Smooth muscle cell (in vitro differentiated cells): ENCODE results near the gene PTCD3. TPM values are rescaled to one million over a fixed set of nuclear protein-coding genes. Genes with fewer than 3 reads are reported as not detected.

Experiments used
- DNase-seq: peaks from one replicate; lab custom pipeline; 2025; ENCODE audit not compliant: unreplicated experiment; lab: John Stamatoyannopoulos, UW
- H2AFZ ChIP-seq: fragments of 200-600 bp; sonication (generic); 2 replicates; pipeline ENCODE4 v1.6.0; 2016; ENCODE audit warnings: antibody characterized with exemption, low read depth, mild to moderate bottlenecking
- H3F3A ChIP-seq: fragments of 200-600 bp; sonication (generic); 2 replicates; pipeline ENCODE4 v1.6.0; 2017; ENCODE audit warnings: antibody characterized with exemption, low read depth
- H3K27ac ChIP-seq: fragments of 200-600 bp; sonication (generic); 2 replicates; pipeline ENCODE4 v1.5.1; 2016; ENCODE audit warnings: low read depth, mild to moderate bottlenecking
- H3K27me3 ChIP-seq: fragments of 200-600 bp; sonication (generic); 2 replicates; pipeline ENCODE4 v1.6.1; 2016; ENCODE audit warnings: low read depth, mild to moderate bottlenecking
- H3K36me3 ChIP-seq: fragments of 200-600 bp; sonication (generic); 2 replicates; pipeline ENCODE4 v1.5.1; 2016; ENCODE audit warnings: low read depth
- H3K4me1 ChIP-seq: fragments of 200-600 bp; sonication (generic); 2 replicates; pipeline ENCODE4 v1.5.1; 2016; ENCODE audit warnings: low read depth
- H3K4me2 ChIP-seq: fragments of 200-600 bp; sonication (generic); 2 replicates; pipeline ENCODE4 v1.6.0; 2016; ENCODE audit warnings: mild to moderate bottlenecking
- H3K4me3 ChIP-seq: fragments of 200-600 bp; sonication (generic); 2 replicates; pipeline ENCODE4 v1.5.1; 2016; ENCODE audit warnings: mild to moderate bottlenecking
- H3K79me2 ChIP-seq: fragments of 200-600 bp; sonication (generic); 2 replicates; pipeline ENCODE4 v1.6.0; 2016; ENCODE audit warnings: low read depth, mild to moderate bottlenecking
- H3K9ac ChIP-seq: fragments of 200-600 bp; sonication (generic); 2 replicates; pipeline ENCODE4 v1.6.0; 2016; ENCODE audit warnings: low read depth
- H3K9me3 ChIP-seq: fragments of 200-600 bp; sonication (generic); replicated peaks from 2 replicates; pipeline ENCODE4 v1.5.1; 2016; ENCODE audit warnings: low read depth
- H4K20me1 ChIP-seq: fragments of 200-600 bp; sonication (generic); 2 replicates; pipeline ENCODE4 v1.6.0; 2016; ENCODE audit warnings: low read depth
- WGBS: methylation state at CpG from one replicate; pipeline ENCODE4 v1.1.7; 2016; ENCODE audit warnings: low lambda C conversion rate; 5-methylcytosine and 5-hydroxymethylcytosine counted together
- polyA plus RNA-seq: library from polyadenylated mRNA; unstranded; fragments of >200 nt; fragmentation: Nextera tagmentation; extraction: Ambion mirVana; gene quantifications from 2 replicates; pipeline ENCODE4 v1.2.1, GENCODE V29; 2016
- total RNA-seq: library from RNA; depleted of rRNA; stranded (reverse); fragments of >200 nt; gene quantifications from 2 replicates; pipeline ENCODE4 v1.2.3, GENCODE V29; 2014
- TF ChIP-seq, protein P1 (sequence below): fragments of 200-600 bp; sonication (generic); IDR thresholded peaks from 2 replicates; pipeline ENCODE4 v1.5.1; 2017; ENCODE audit warnings: borderline replicate concordance, mild to moderate bottlenecking, antibody characterized with exemption; ENCODE audit not compliant: insufficient read depth, poor library complexity, severe bottlenecking

PTCD3 gene
- total and polyA plus RNA-seq, 2 experiments from 2014 or later = 42.2 to 78.7 TPM

DNA sequence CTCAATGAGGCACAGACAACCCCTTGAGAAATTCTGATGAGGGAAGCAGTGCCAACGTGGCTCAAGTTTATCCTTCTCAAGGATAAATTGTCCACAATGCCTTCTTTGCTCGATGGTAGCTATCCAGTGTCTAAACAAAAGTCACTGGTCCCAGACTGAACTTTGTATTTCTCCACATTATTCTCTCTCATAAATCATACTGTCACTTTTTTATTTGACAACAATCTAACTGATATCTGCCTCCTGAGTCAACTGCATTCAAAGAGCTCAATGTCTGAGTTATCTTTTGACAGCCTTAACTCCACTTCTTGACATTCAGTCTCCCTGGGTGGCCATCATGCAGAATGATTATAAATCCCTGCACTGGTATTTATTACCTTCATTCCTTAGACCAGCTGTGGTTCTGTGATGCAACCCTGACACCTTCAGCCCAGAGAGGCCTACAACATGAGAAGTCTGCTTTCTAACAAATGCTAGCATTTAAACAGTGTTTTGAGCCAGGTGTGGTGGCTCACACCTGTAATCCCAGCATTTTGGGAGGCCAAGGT lies 51.0 kb downstream of the PTCD3 start:
- Histone ChIP-seq H3K9ac (no peak overlapping the region), H3K27ac (no peak overlapping the region), H3K36me3 (peaks cover 15% of the 10 kb centered on the region), H3K4me3 (no peak overlapping the region), H3K4me1 (no peaks in the 10 kb centered on the region), H3K79me2 (no peaks in the 10 kb centered on the region), H3K27me3 (no peaks in the 10 kb centered on the region), H4K20me1 (peaks cover 5% of the 10 kb centered on the region), H3F3A (no peaks in the 10 kb centered on the region), H2AFZ (no peak overlapping the region), H3K9me3 (no peaks in the 10 kb centered on the region), H3K4me2 (no peak overlapping the region)
- TF ChIP-seq, protein P1, sequence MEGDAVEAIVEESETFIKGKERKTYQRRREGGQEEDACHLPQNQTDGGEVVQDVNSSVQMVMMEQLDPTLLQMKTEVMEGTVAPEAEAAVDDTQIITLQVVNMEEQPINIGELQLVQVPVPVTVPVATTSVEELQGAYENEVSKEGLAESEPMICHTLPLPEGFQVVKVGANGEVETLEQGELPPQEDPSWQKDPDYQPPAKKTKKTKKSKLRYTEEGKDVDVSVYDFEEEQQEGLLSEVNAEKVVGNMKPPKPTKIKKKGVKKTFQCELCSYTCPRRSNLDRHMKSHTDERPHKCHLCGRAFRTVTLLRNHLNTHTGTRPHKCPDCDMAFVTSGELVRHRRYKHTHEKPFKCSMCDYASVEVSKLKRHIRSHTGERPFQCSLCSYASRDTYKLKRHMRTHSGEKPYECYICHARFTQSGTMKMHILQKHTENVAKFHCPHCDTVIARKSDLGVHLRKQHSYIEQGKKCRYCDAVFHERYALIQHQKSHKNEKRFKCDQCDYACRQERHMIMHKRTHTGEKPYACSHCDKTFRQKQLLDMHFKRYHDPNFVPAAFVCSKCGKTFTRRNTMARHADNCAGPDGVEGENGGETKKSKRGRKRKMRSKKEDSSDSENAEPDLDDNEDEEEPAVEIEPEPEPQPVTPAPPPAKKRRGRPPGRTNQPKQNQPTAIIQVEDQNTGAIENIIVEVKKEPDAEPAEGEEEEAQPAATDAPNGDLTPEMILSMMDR = no peak
- no peak for DNase-seq
- whole genome bisulfite sequencing = 100% methylated on average over 2 of the region's 2 CpGs

DNA sequence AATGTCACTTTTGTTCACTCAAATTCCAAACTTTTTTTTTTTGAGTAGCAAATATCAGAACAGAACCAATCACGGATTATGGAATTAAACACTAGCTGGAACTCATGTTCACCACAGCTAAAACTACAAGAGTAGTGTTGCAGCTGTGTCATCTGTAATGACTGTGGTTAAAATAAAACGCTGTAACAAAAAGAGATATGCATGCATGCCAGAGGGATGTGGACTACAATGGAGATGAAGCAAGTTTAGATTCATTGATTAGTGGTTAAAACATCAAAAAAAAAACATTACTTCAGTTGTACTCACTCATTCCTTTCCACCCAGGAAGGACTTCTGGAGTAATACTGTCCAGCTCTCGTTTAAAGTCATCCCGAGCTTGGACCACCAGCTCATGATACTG lies 52.3 kb downstream of the PTCD3 start:
- H3K4me3 ChIP-seq = no peak overlapping the region
- H2AFZ ChIP-seq = no peak overlapping the region
- peaks cover 15% of the 10 kb centered on the region for H3K36me3 ChIP-seq
- TF ChIP-seq, protein P1 = no peak
- no peaks in the 10 kb centered on the region for H3K27me3 ChIP-seq
- H3K27ac ChIP-seq = no peak overlapping the region
- H4K20me1 ChIP-seq = peaks cover 5% of the 10 kb centered on the region
- H3K4me1 ChIP-seq = no peaks in the 10 kb centered on the region
- H3F3A ChIP-seq = no peaks in the 10 kb centered on the region
- no peaks in the 10 kb centered on the region for H3K9me3 ChIP-seq
- no peak overlapping the region for H3K9ac ChIP-seq
- 99% methylated on average over 4 of the region's 4 CpGs for WGBS
- H3K4me2 ChIP-seq = no peak overlapping the region
- DNase-seq = no peak
- H3K79me2 ChIP-seq = no peaks in the 10 kb centered on the region

DNA sequence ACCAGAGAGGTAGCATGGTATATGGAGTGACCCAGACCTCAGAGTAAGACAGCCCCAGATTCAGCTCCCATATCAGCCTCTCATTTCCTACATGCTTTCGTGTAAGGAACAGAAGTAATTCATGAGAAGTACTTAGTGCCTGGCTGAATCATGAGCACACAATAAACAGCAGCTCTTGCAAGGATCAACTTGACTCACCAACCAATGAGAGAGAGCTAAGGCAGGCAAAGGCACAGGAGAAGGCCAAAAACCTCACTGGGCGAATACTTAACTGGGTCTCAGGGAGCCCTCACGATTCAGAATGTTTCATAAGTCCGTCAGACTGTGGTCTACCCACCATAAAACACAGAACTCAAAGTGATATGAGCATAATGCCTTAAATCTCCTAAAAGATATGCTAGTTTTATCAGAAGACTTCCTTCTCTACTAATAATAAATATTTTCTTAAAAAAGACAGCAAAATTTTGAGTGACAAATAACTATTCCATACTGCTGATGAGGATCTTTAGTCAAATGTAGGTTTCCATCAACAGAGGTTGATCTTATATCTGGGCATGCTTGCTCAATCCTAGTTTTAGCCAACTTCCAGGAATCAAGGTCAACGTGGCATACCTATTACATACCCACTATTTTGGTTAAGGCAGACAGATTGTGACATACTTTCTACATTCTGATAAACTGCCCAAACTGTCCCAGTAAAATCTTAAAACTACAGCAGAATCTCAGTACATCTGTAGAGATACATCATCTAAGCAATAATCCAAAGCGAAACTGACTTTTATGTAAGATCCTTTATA lies 54.3 kb downstream of the PTCD3 start:
- Histone ChIP-seq H3K27ac (no peak overlapping the region), H3F3A (no peaks in the 10 kb centered on the region), H3K4me3 (no peak overlapping the region), H3K9me3 (no peaks in the 10 kb centered on the region), H3K36me3 (peaks cover 21% of the 10 kb centered on the region), H4K20me1 (peaks cover 5% of the 10 kb centered on the region), H3K4me1 (no peaks in the 10 kb centered on the region), H3K27me3 (no peaks in the 10 kb centered on the region), H2AFZ (no peak overlapping the region), H3K4me2 (no peak overlapping the region), H3K9ac (no peak overlapping the region), H3K79me2 (no peaks in the 10 kb centered on the region)
- no peak for DNase-seq
- TF ChIP-seq, protein P1 = no peak
- WGBS = 92% methylated on average over 6 of the region's 6 CpGs

DNA sequence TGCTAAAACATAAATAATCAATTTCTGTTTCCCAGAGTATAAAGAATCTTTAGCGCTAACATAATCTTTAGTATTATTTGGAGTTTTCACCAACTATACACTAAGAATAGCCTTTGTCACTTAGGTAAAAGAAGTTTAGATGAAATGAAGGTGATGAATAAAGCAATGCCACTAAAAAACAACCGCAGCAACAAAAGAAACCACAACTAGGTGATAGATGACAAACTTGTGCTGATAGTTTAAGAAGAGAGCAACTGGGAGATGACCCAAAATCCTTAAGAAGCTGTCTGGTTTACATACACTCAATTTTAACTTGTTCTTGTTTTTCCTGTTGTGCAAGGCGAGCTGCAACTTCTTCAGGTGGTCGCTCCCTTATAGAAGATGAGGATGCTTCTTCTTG lies 64.4 kb downstream of the PTCD3 start:
- peaks cover 7% of the 10 kb centered on the region for H3K36me3 ChIP-seq

More for the DNA sequence above, 64.4 kb downstream of the PTCD3 start:
- no peak overlapping the region for H2AFZ ChIP-seq
- H3F3A ChIP-seq = no peaks in the 10 kb centered on the region
- DNase-seq = no peak
- H3K79me2 ChIP-seq = no peaks in the 10 kb centered on the region
- H3K4me2 ChIP-seq = no peak overlapping the region
- H3K9me3 ChIP-seq = no peaks in the 10 kb centered on the region
- no peak overlapping the region for H3K9ac ChIP-seq
- no peak overlapping the region for H3K4me3 ChIP-seq
- no peaks in the 10 kb centered on the region for H3K4me1 ChIP-seq
- peaks cover under 1% of the 10 kb centered on the region for H4K20me1 ChIP-seq
- WGBS = 92% methylated on average over 4 of the region's 4 CpGs
- H3K27ac ChIP-seq = no peak overlapping the region
- no peaks in the 10 kb centered on the region for H3K27me3 ChIP-seq
- TF ChIP-seq, protein P1 = no peak
